ENCODE results near the gene AAMP. TPM values are rescaled to one million over a fixed set of nuclear protein-coding genes. Genes with fewer than 3 reads are reported as not detected.

The AAMP gene
- total and polyA plus RNA-seq, 2 experiments from 2014 or later, result 90.8 to 203 TPM

DNA sequence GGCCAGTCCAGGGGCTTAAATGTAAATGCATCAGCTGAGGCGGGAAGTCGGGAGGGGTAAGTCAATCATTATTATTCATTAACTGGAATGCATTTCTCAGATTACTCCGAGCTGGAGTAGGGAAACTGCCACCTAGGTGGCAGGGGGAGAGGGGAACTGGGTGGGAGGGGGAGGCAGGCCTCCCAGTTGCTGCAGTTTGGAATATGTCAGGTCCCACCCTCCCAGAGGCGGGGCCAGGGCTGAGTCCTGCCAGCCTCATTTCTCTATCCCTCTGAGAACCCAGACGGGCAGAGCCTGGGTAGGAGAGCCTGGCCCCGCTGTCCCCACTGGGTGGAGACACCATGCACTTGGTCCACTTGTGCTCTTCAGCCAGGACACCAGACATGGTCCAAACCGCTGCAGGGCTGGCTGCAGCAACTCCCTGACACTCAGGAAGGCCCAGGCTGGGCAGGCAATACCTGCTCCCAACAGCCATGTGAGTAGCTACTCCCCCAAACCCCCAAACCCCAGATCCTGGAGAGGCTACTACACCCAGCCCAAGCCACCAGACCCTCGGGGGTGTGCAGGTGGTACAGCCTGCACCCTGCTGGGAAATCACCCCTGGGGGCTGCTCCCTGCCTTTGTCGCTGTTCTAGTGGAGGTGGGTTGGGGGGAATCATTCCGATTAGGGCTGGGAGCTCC, 9.1 kb downstream of the AAMP start, which contains the start of gene GPBAR1:
Gene GPBAR1 (plus strand): TSS at position 274 of the 681 bp plus-strand sequence. CDS start 1,710 bp downstream, outside the sequence.
- H3K4me3 ChIP-seq, result peak within 1 kb of the TSS; percentile 14; the same call in 1 of the 2 replicates
- peak within 1 kb of the TSS; percentile 55 for H3K27ac Mint-ChIP-seq
- H3K27me3 Mint-ChIP-seq (ENCODE audit: insufficient read depth, low read depth, poor library complexity), result peaks cover 16% of the 10 kb centered on the region
- no peaks in the 10 kb centered on the region for H3K9me3 Mint-ChIP-seq
- H3K4me1 ChIP-seq (ENCODE audit: insufficient read depth), result peaks cover 29% of the 10 kb centered on the region
- peaks cover 10% of the 10 kb centered on the region for H3F3A ChIP-seq (replicated peaks; ENCODE audit: low read depth)
- H4K20me1 ChIP-seq (replicated peaks; ENCODE audit: insufficient read depth), result peaks cover 4% of the 10 kb centered on the region; the same call in 1 of the 2 replicates
- ATAC-seq (peak; percentile 77), DNase-seq (ENCODE audit: low spot score) (peak; percentile 71)
- no peak within 1 kb of the TSS for H2AFZ ChIP-seq
- peak within 1 kb of the TSS; percentile 83 for H3K27ac ChIP-seq (ENCODE audit: low read depth)
- no peaks in the 10 kb centered on the region for H3K9me2 ChIP-seq (ENCODE audit: insufficient read depth)
- H3K4me3 Mint-ChIP-seq, result peak within 1 kb of the TSS; percentile 42; the same call in 2 of the 3 replicates
- H3K4me1 Mint-ChIP-seq, result peaks cover 33% of the 10 kb centered on the region
- H3K36me3 ChIP-seq (ENCODE audit: insufficient read depth), result peaks cover 3% of the 10 kb centered on the region; the same call in 1 of the 2 replicates
- H3K79me2 ChIP-seq (replicated peaks; ENCODE audit: insufficient read depth), result no peaks in the 10 kb centered on the region
- no peak for TF ChIP-seq EZH2phosphoT487 (IDR thresholded peaks at IDR 0.05; ENCODE audit: unreplicated experiment)
- TF ChIP-seq, protein P1, sequence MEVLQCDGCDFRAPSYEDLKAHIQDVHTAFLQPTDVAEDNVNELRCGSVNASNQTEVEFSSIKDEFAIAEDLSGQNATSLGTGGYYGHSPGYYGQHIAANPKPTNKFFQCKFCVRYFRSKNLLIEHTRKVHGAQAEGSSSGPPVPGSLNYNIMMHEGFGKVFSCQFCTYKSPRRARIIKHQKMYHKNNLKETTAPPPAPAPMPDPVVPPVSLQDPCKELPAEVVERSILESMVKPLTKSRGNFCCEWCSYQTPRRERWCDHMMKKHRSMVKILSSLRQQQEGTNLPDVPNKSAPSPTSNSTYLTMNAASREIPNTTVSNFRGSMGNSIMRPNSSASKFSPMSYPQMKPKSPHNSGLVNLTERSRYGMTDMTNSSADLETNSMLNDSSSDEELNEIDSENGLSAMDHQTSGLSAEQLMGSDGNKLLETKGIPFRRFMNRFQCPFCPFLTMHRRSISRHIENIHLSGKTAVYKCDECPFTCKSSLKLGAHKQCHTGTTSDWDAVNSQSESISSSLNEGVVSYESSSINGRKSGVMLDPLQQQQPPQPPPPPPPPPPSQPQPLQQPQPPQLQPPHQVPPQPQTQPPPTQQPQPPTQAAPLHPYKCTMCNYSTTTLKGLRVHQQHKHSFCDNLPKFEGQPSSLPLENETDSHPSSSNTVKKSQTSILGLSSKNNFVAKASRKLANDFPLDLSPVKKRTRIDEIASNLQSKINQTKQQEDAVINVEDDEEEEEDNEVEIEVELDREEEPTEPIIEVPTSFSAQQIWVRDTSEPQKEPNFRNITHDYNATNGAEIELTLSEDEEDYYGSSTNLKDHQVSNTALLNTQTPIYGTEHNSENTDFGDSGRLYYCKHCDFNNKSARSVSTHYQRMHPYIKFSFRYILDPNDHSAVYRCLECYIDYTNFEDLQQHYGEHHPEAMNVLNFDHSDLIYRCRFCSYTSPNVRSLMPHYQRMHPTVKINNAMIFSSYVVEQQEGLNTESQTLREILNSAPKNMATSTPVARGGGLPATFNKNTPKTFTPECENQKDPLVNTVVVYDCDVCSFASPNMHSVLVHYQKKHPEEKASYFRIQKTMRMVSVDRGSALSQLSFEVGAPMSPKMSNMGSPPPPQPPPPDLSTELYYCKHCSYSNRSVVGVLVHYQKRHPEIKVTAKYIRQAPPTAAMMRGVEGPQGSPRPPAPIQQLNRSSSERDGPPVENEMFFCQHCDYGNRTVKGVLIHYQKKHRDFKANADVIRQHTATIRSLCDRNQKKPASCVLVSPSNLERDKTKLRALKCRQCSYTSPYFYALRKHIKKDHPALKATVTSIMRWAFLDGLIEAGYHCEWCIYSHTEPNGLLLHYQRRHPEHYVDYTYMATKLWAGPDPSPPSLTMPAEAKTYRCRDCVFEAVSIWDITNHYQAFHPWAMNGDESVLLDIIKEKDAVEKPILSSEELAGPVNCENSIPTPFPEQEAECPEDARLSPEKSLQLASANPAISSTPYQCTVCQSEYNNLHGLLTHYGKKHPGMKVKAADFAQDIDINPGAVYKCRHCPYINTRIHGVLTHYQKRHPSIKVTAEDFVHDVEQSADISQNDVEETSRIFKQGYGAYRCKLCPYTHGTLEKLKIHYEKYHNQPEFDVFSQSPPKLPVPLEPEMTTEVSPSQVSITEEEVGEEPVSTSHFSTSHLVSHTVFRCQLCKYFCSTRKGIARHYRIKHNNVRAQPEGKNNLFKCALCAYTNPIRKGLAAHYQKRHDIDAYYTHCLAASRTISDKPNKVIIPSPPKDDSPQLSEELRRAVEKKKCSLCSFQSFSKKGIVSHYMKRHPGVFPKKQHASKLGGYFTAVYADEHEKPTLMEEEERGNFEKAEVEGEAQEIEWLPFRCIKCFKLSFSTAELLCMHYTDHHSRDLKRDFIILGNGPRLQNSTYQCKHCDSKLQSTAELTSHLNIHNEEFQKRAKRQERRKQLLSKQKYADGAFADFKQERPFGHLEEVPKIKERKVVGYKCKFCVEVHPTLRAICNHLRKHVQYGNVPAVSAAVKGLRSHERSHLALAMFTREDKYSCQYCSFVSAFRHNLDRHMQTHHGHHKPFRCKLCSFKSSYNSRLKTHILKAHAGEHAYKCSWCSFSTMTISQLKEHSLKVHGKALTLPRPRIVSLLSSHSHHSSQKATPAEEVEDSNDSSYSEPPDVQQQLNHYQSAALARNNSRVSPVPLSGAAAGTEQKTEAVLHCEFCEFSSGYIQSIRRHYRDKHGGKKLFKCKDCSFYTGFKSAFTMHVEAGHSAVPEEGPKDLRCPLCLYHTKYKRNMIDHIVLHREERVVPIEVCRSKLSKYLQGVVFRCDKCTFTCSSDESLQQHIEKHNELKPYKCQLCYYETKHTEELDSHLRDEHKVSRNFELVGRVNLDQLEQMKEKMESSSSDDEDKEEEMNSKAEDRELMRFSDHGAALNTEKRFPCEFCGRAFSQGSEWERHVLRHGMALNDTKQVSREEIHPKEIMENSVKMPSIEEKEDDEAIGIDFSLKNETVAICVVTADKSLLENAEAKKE (CRISPR knock-in tag; IDR thresholded peaks at IDR 0.05), result no peak
- TF ChIP-seq, protein P2, sequence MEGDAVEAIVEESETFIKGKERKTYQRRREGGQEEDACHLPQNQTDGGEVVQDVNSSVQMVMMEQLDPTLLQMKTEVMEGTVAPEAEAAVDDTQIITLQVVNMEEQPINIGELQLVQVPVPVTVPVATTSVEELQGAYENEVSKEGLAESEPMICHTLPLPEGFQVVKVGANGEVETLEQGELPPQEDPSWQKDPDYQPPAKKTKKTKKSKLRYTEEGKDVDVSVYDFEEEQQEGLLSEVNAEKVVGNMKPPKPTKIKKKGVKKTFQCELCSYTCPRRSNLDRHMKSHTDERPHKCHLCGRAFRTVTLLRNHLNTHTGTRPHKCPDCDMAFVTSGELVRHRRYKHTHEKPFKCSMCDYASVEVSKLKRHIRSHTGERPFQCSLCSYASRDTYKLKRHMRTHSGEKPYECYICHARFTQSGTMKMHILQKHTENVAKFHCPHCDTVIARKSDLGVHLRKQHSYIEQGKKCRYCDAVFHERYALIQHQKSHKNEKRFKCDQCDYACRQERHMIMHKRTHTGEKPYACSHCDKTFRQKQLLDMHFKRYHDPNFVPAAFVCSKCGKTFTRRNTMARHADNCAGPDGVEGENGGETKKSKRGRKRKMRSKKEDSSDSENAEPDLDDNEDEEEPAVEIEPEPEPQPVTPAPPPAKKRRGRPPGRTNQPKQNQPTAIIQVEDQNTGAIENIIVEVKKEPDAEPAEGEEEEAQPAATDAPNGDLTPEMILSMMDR (conservative IDR thresholded peaks at IDR 0.05; ENCODE audit: low read depth in 2 of 2), result peak in 1 of 2 experiments; percentile 19; a peak in 2 of 4 replicates
- TF ChIP-seq, protein P3, sequence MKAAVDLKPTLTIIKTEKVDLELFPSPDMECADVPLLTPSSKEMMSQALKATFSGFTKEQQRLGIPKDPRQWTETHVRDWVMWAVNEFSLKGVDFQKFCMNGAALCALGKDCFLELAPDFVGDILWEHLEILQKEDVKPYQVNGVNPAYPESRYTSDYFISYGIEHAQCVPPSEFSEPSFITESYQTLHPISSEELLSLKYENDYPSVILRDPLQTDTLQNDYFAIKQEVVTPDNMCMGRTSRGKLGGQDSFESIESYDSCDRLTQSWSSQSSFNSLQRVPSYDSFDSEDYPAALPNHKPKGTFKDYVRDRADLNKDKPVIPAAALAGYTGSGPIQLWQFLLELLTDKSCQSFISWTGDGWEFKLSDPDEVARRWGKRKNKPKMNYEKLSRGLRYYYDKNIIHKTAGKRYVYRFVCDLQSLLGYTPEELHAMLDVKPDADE (IDR thresholded peaks at IDR 0.05), result no peak
- peak within 1 kb of the TSS; percentile 57; the same call in 1 of the 2 replicates for H3K4me2 ChIP-seq
- H3K27me3 ChIP-seq (ENCODE audit: insufficient read depth), result no peaks in the 10 kb centered on the region
- peaks cover 26% of the 10 kb centered on the region for H3K36me3 Mint-ChIP-seq (ENCODE audit: low read depth)

All from GM23338 (cell line).